Islet precursor cell (in vitro differentiated cells): ENCODE measurements around the gene UTY.
"Not testable (repeated sequence)": the region's sequence is repeated elsewhere in the genome, so short reads cannot be mapped to it uniquely, and the experiment has no call there.

ENCODE experiments used
- DNase-seq: peaks from one replicate; pipeline ENCODE4 v3.0.0-alpha.2; 2018

Gene UTY

GRCh38 chrY:13295026-13295425, 184.8 kb downstream of the UTY start:
- no peak for DNase-seq

GRCh38 chrY:13291199-13291598, 188.6 kb downstream of the UTY start:
- DNase-seq, result no peak

- not testable (repeated sequence) for DNase-seq
Measured at GRCh38 chrY:13282151-13283054, 197.4 kb downstream of the UTY start.

GRCh38 chrY:13279561-13279960, 200.3 kb downstream of the UTY start:
- no peak for DNase-seq

- no peak for DNase-seq
Measured at GRCh38 chrY:13271706-13272105, 208.1 kb downstream of the UTY start.

GRCh38 chrY:13253941-13254440, 225.8 kb downstream of the UTY start:
- not testable (repeated sequence) for DNase-seq

- no peak for DNase-seq
Measured at GRCh38 chrY:13250421-13250820, 229.4 kb downstream of the UTY start.

GRCh38 chrY:13243716-13244115, 236.1 kb downstream of the UTY start:
- no peak for DNase-seq

- DNase-seq, result no peak
Measured at GRCh38 chrY:13233901-13234300, 245.9 kb downstream of the UTY start.

GRCh38 chrY:13233118-13233517, 246.7 kb downstream of the UTY start:
- no peak for DNase-seq

GRCh38 chrY:13227354-13227953, 252.4 kb downstream of the UTY start:
- no peak for DNase-seq

- DNase-seq, result no peak
Measured at GRCh38 chrY:13210961-13211646, 268.7 kb downstream of the UTY start.

GRCh38 chrY:13205214-13205613, 274.6 kb downstream of the UTY start:
- DNase-seq, result no peak
